Skin epidermis (tissue), 12 donors: ENCODE data around the gene PLEKHM1.
"Not testable (repeated sequence)": the region's sequence is repeated elsewhere in the genome, so short reads cannot be mapped to it uniquely, and the experiment has no call there.

Experiments
- H3K27ac ChIP-seq, 21 experiments: fragments of 200-600 bp; sonication (generic) in 11 of 21; one replicate each; pipeline ENCODE4 v1.5.0; 2020; ENCODE audit warnings: mild to moderate bottlenecking in 3 of 21, inconsistent platforms in 2 of 21, moderate library complexity in 2 of 21
- H3K4me3 ChIP-seq, 7 experiments: fragments of 200-600 bp; sonication (generic) in 2 of 7; one replicate each; pipeline ENCODE4 v1.5.0; 2020; ENCODE audit warnings: inconsistent platforms in 2 of 7, mild to moderate bottlenecking in 2 of 7, moderate library complexity in 1 of 7

The PLEKHM1 gene

GRCh38 chr17:45468293-45469203, 22.0 kb downstream of the PLEKHM1 start:
- peak overlapping the region in 4 of 21 experiments; percentile 14 to 54 (median 32) for H3K27ac ChIP-seq
- H3K4me3 ChIP-seq: not testable (repeated sequence)

- peak overlapping the region in 9 of 21 experiments; percentile 16 to 67 (median 39) for H3K27ac ChIP-seq
- H3K4me3 ChIP-seq: not testable (repeated sequence)
These were observed 28.8 kb downstream of the PLEKHM1 start for GRCh38 chr17:45461524-45462327.

- H3K4me3 ChIP-seq: not testable (repeated sequence)
- H3K27ac ChIP-seq: peak overlapping the region in 1 of 21 experiments; percentile 34
These were observed 30.1 kb downstream of the PLEKHM1 start for GRCh38 chr17:45460422-45460821.

GRCh38 chr17:45454341-45454740, 36.2 kb downstream of the PLEKHM1 start:
- not testable (repeated sequence) for H3K27ac ChIP-seq, H3K4me3 ChIP-seq

GRCh38 chr17:45453731-45454130, 36.8 kb downstream of the PLEKHM1 start:
- H3K27ac ChIP-seq, H3K4me3 ChIP-seq: not testable (repeated sequence)

- not testable (repeated sequence) for H3K27ac ChIP-seq, H3K4me3 ChIP-seq
These were observed 37.3 kb downstream of the PLEKHM1 start for GRCh38 chr17:45453225-45453534.

- H3K27ac ChIP-seq, H3K4me3 ChIP-seq: not testable (repeated sequence)
These were observed 37.9 kb downstream of the PLEKHM1 start for GRCh38 chr17:45452329-45453224.

GRCh38 chr17:45451660-45452059, 38.9 kb downstream of the PLEKHM1 start:
- not testable (repeated sequence) for H3K27ac ChIP-seq, H3K4me3 ChIP-seq

GRCh38 chr17:45451131-45451530, 39.4 kb downstream of the PLEKHM1 start:
- H3K27ac ChIP-seq: no peak overlapping the region
- no peak overlapping the region for H3K4me3 ChIP-seq

GRCh38 chr17:45449708-45450329, 40.7 kb downstream of the PLEKHM1 start:
- not testable (repeated sequence) for H3K27ac ChIP-seq, H3K4me3 ChIP-seq

- H3K27ac ChIP-seq, H3K4me3 ChIP-seq: not testable (repeated sequence)
These were observed 41.3 kb downstream of the PLEKHM1 start for GRCh38 chr17:45449260-45449659.

GRCh38 chr17:45448483-45448882, 42.0 kb downstream of the PLEKHM1 start:
- H3K27ac ChIP-seq: peak overlapping the region in 4 of 21 experiments; percentile 18 to 80 (median 62)
- not testable (repeated sequence) for H3K4me3 ChIP-seq

- H3K27ac ChIP-seq: peak overlapping the region in 7 of 21 experiments; percentile 18 to 80 (median 74)
- H3K4me3 ChIP-seq: not testable (repeated sequence)
These were observed 42.5 kb downstream of the PLEKHM1 start for GRCh38 chr17:45448066-45448465.

- H3K4me3 ChIP-seq: not testable (repeated sequence)
- H3K27ac ChIP-seq: peak overlapping the region in 15 of 21 experiments; percentile 15 to 80 (median 61)
These were observed 42.9 kb downstream of the PLEKHM1 start for GRCh38 chr17:45447650-45448049.

- not testable (repeated sequence) for H3K4me3 ChIP-seq
- H3K27ac ChIP-seq: peak overlapping the region in 16 of 21 experiments; percentile 15 to 80 (median 60)
These were observed 43.5 kb downstream of the PLEKHM1 start for GRCh38 chr17:45446872-45447625.

GRCh38 chr17:45445901-45446743, 44.4 kb downstream of the PLEKHM1 start:
- H3K27ac ChIP-seq: peak overlapping the region in 11 of 21 experiments; percentile 11 to 77 (median 45)
- not testable (repeated sequence) for H3K4me3 ChIP-seq
